DOHH2 (cell line): ENCODE results near the gene LMCD1.

Experiments
- H3F3A ChIP-seq: fragments of 200-600 bp; sonication (generic), shearing (Covaris generic); 2 replicates; pipeline ENCODE4 v1.6.0; 2016; ENCODE audit warnings: antibody characterized with exemption, mild to moderate bottlenecking; ENCODE audit not compliant: control insufficient read depth, insufficient read depth
- H3K27ac ChIP-seq: fragments of 200-600 bp; sonication (generic); 2 replicates; pipeline ENCODE4 v1.5.1; 2014; ENCODE audit warnings: low read depth, mild to moderate bottlenecking, low read length, moderate library complexity
- H3K27me3 ChIP-seq: fragments of 200-600 bp; sonication (generic); 2 replicates; pipeline ENCODE4 v1.6.1; 2014; ENCODE audit warnings: mild to moderate bottlenecking, low read length, mixed read lengths; ENCODE audit not compliant: control insufficient read depth
- H3K36me3 ChIP-seq: fragments of 200-600 bp; sonication (generic); 2 replicates; pipeline ENCODE4 v1.6.1; 2014; ENCODE audit warnings: mild to moderate bottlenecking, low read length, moderate library complexity, mixed read lengths; ENCODE audit not compliant: control insufficient read depth
- H3K4me1 ChIP-seq: fragments of 200-600 bp; sonication (generic); 2 replicates; pipeline ENCODE4 v1.6.1; 2014; ENCODE audit warnings: mild to moderate bottlenecking, low read length, mixed read lengths; ENCODE audit not compliant: control insufficient read depth
- H3K4me2 ChIP-seq: fragments of 200-600 bp; sonication (generic); 2 replicates; pipeline ENCODE4 v1.6.0; 2014; ENCODE audit warnings: mild to moderate bottlenecking, low read length, moderate library complexity
- H3K4me3 ChIP-seq: fragments of 200-600 bp; sonication (generic); 2 replicates; pipeline ENCODE4 v1.5.1; 2014; ENCODE audit warnings: mild to moderate bottlenecking, low read length, mixed read lengths
- H3K79me2 ChIP-seq: fragments of 200-600 bp; sonication (generic); 2 replicates; pipeline ENCODE4 v1.6.1; 2014; ENCODE audit warnings: mild to moderate bottlenecking, low read length, mixed read lengths; ENCODE audit not compliant: control insufficient read depth
- H3K9me2 ChIP-seq: fragments of 200-600 bp; sonication (generic); replicated peaks from 2 replicates; pipeline ENCODE4 v1.6.1; 2014; ENCODE audit warnings: mild to moderate bottlenecking, low read length, mixed read lengths; ENCODE audit not compliant: control insufficient read depth
- H3K9me3 ChIP-seq: fragments of 200-600 bp; sonication (generic); 2 replicates; pipeline ENCODE4 v1.6.1; 2014; ENCODE audit warnings: antibody characterized with exemption, low read length, mixed read lengths; ENCODE audit not compliant: control insufficient read depth, insufficient read depth
- H4K20me1 ChIP-seq: fragments of 200-600 bp; sonication (generic); 2 replicates; pipeline ENCODE4 v1.6.0; 2014; ENCODE audit warnings: low read depth, mild to moderate bottlenecking, antibody characterized with exemption, low read length, moderate library complexity; ENCODE audit not compliant: control insufficient read depth, insufficient read depth
- CTCF ChIP-seq: fragments of 200-600 bp; sonication (generic); IDR thresholded peaks from one replicate; pipeline ENCODE4 v1.5.1; 2014; ENCODE audit warnings: antibody characterized with exemption, mild to moderate bottlenecking, low read depth, low read length; ENCODE audit not compliant: poor library complexity, severe bottlenecking
- EZH2phosphoT487 ChIP-seq: fragments of 200-600 bp; sonication (generic); IDR thresholded peaks from 2 replicates; pipeline ENCODE4 v1.6.1; 2017; ENCODE audit warnings: borderline replicate concordance, mild to moderate bottlenecking, antibody characterized with exemption, low read length, moderate library complexity, mixed read lengths

LMCD1 gene

DNA sequence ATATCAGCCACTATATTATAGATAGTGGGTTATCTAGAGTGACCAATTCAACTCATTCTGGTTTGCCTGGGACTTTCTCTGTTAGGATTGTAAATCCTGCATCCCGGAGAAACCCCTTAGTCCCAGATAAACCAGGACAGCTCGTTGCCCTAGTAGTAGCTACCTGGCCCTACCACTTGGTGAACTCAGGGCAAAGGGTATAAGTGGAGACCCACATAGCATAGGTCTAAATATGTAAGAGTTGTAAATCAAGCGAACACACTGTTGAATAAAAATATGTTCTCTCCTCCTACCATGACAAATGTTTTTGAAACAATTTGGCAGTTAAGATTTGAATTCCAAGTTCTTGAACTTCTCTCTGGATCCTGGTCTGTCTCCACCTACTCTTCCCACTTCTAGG, 15.7 kb upstream of the LMCD1 start:
- H3F3A ChIP-seq: no peaks in the 10 kb centered on the region
- TF ChIP-seq CTCF (no peak), EZH2phosphoT487 (no peak)
- no peak overlapping the region for H3K4me3 ChIP-seq
- no peaks in the 10 kb centered on the region for H3K9me2 ChIP-seq
- H3K36me3 ChIP-seq: no peaks in the 10 kb centered on the region
- no peaks in the 10 kb centered on the region for H3K9me3 ChIP-seq
- H3K79me2 ChIP-seq: no peaks in the 10 kb centered on the region
- no peaks in the 10 kb centered on the region for H3K27me3 ChIP-seq
- H4K20me1 ChIP-seq: no peaks in the 10 kb centered on the region
- no peak overlapping the region for H3K4me2 ChIP-seq
- no peaks in the 10 kb centered on the region for H3K4me1 ChIP-seq
- no peak overlapping the region for H3K27ac ChIP-seq

DNA sequence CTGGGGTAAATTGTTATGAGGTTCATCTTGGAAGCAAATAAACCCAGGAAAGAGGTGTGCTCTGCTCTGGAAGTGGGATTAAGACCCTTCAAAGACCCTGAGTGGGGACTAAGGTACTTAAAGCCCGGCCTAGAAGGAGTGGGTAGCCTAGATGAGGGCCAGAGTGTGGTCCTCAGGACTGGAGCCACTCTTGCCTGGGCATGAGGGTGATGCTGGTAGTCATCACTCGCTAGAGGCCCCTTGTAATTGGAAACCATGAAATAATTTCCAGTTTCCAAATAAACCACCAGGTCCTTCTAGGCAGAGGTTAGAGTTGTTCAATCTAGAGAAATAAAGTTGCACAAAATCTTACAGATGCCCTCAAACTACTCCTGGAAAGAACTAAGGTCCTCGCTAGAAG, 15.2 kb upstream of the LMCD1 start:
- no peaks in the 10 kb centered on the region for H3K36me3 ChIP-seq
- H3K27me3 ChIP-seq: no peaks in the 10 kb centered on the region
- H3F3A ChIP-seq: no peaks in the 10 kb centered on the region
- H3K27ac ChIP-seq: no peak overlapping the region
- no peak overlapping the region for H3K4me2 ChIP-seq
- TF ChIP-seq CTCF (no peak), EZH2phosphoT487 (no peak)
- no peaks in the 10 kb centered on the region for H3K79me2 ChIP-seq
- no peaks in the 10 kb centered on the region for H3K4me1 ChIP-seq
- H3K9me2 ChIP-seq: no peaks in the 10 kb centered on the region
- no peaks in the 10 kb centered on the region for H4K20me1 ChIP-seq
- no peak overlapping the region for H3K4me3 ChIP-seq
- no peaks in the 10 kb centered on the region for H3K9me3 ChIP-seq

DNA sequence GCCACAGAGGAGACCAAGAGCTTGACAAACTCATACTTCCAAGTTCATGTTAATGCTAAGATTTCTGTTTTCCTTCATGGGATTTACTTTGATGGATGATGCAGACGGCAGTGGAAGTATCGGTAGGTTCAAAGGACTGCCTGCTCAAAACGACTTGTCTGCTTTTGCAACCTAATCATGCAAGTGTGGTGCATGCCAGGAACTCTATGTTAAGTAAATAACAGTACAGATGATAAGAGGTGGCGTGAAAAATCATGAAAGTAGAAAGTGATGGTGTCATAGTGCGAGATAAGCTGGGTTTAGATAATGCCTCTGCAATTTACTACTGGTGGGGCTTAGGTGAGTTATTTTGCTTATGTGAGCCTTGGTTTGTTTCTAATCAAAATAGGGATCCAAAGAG, 14.7 kb upstream of the LMCD1 start:
- Histone ChIP-seq H3K9me3 (no peaks in the 10 kb centered on the region), H3K79me2 (no peaks in the 10 kb centered on the region), H3F3A (no peaks in the 10 kb centered on the region), H3K9me2 (no peaks in the 10 kb centered on the region), H3K4me3 (no peak overlapping the region), H3K36me3 (no peaks in the 10 kb centered on the region), H3K27ac (no peak overlapping the region), H3K27me3 (no peaks in the 10 kb centered on the region), H4K20me1 (no peaks in the 10 kb centered on the region), H3K4me1 (no peaks in the 10 kb centered on the region), H3K4me2 (no peak overlapping the region)
- no peak for TF ChIP-seq EZH2phosphoT487
- no peak for TF ChIP-seq CTCF

- no peaks in the 10 kb centered on the region for H3K4me1 ChIP-seq
- H4K20me1 ChIP-seq: no peaks in the 10 kb centered on the region
- no peaks in the 10 kb centered on the region for H3K27me3 ChIP-seq
- TF ChIP-seq CTCF: no peak
- no peak for TF ChIP-seq EZH2phosphoT487
- no peak overlapping the region for H3K4me2 ChIP-seq
- H3K9me2 ChIP-seq: no peaks in the 10 kb centered on the region
- no peaks in the 10 kb centered on the region for H3F3A ChIP-seq
- H3K79me2 ChIP-seq: no peaks in the 10 kb centered on the region
- H3K27ac ChIP-seq: no peak overlapping the region
- H3K9me3 ChIP-seq: no peaks in the 10 kb centered on the region
- H3K36me3 ChIP-seq: no peaks in the 10 kb centered on the region
- H3K4me3 ChIP-seq: no peak overlapping the region
Observed at GRCh38 chr3:8488411-8488810, 13.2 kb upstream of the LMCD1 start.
